NCI-H187 treated with DMSO at 0.1 percent for 48 hours (cell line): ENCODE measurements around the gene TMBIM1.

Experiments
- DNase-seq: peaks from one replicate; lab custom pipeline; 2025; lab: John Stamatoyannopoulos, UW

The TMBIM1 gene

DNA sequence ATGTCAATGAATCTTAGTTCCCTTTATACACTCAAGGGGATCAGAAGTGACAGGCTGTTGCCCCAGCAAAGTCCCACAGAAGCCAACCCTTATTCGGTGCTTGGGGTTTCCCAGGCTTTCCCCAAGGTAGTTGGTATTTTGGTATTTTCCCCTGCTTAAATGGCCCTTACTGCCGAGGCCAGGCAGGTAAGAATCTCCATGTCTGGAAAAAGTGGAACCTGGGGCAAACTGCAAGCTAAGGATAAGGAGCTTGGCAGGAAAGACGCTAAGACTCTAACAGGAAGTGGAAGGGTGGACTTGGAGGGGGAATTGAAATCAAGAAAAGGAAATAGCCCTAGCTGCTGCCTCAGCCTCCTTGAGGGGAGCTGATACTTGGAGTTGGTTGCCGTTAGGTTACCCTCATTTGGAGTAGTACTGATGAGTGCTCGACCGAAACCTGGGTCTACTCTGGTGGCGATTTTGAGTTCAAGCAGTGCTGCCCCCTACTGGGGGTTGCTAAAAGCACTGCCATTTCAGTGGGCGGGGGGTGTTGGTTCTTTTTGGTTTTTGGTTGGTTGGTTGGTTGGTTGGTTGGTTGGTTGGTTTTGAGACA, 34.8 kb downstream of the TMBIM1 start:
- no peak for DNase-seq

GRCh38 chr2:218256612-218257350, 35.5 kb downstream of the TMBIM1 start:
- no peak for DNase-seq

GRCh38 chr2:218255446-218255845, 36.9 kb downstream of the TMBIM1 start:
- no peak for DNase-seq

DNA sequence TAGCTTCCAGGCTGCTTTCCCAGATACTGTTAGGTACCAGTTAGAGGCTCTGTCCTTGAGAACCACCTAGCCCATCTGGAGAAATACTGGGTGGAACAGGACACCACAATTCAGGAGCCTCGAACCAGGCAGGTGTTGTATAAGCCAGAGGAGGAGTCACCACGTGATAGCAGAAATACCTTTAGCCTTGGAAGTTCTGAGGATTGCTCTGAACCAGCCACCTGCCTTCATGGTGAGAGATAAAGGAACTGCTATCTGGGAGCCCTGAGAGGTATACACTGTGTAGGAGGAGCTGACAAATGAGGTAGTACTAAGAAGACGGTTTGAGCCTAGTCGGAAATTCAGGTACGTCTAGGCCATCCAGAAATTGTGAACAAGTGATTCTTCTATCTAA, 39.1 kb downstream of the TMBIM1 start:
- DNase-seq, result no peak

- no peak for DNase-seq
Measured at GRCh38 chr2:218252509-218253231, 39.6 kb downstream of the TMBIM1 start.

GRCh38 chr2:218249691-218250090, 42.6 kb downstream of the TMBIM1 start:
- no peak for DNase-seq

GRCh38 chr2:218245214-218245613, 47.1 kb downstream of the TMBIM1 start:
- DNase-seq, result no peak

GRCh38 chr2:218244665-218245064, 47.6 kb downstream of the TMBIM1 start:
- DNase-seq, result no peak

- DNase-seq, result no peak
Measured at GRCh38 chr2:218244204-218244603, 48.1 kb downstream of the TMBIM1 start.

DNA sequence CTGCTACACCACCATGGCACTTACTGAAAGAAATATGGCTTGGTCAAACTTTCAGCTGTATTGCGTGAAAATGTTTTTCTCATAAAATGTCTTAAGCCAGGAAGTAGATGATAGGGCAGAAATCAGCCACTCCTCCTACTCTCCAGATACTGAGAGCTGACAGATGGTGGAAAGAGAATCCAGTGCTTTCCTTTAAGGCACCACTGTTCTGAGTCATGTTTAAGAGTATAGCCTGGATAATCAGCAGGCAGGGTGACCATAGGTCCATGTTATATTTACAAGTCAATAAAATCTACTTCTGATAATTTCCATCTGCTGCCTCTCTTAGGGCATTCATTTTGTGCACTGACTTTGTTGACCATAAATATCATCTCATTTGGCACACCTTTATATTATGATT, 53.4 kb downstream of the TMBIM1 start:
- DNase-seq, result no peak

GRCh38 chr2:218236829-218237228, 55.5 kb downstream of the TMBIM1 start:
- no peak for DNase-seq

DNA sequence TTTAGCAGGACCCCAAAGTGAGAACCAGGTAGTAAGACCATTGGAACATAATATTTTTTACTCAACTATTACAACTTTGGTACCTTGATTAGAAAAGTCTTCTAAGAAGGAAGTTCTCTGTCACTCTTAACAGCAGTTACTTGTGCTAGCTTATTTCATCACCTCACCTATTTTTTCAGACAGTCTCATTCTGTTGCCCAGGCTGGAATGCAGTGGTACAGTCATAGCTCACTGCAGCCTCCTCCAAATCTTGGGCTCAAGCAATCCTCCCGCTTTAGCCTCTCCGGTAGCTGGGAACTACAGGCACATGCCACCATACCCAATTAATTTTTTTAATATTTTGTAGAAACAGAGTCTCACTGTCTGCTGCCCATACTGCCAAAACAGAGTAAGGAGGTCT, 57.3 kb downstream of the TMBIM1 start:
- no peak for DNase-seq

GRCh38 chr2:218234521-218234920, 57.8 kb downstream of the TMBIM1 start:
- DNase-seq, result no peak

DNA sequence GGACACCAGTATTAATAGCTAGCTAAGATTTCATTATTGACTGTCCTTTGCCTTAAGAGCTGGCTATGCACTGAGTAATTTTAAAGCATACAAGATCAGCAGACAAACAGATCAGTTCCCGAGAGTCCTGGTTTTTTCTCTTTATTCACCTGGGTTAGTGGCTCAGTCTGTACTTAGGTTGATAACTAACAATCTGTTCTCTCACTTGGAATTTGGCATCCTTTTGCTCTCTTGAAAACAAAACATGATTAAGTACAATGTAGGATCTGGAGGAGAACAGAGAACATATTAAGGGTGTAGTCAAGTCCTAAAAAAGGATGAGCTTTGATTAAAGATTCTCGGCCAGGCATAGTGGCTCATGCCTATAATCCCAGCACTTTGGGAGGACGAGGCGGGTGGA, 58.8 kb downstream of the TMBIM1 start:
- no peak for DNase-seq

DNA sequence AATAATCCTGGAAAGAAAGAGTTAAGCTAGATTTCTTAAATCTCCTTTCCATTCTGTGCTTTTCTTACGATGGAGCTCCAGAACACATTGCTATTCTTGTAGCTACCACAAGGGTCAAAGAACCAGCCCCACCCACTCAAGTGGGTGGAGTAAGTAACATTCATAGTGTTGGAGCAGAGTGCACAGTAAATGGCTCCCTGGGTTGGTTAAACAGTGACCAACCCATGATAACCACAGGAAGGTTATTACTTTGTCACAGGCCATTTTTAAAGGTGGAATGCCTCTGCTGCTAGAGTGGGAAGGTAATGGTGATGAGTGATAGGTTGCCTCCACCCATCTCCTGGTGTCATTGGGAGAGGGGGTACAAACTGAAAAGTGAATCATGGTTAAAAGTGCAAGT, 61.4 kb downstream of the TMBIM1 start:
- DNase-seq, result no peak

GRCh38 chr2:218229851-218230250, 62.5 kb downstream of the TMBIM1 start:
- no peak for DNase-seq

DNA sequence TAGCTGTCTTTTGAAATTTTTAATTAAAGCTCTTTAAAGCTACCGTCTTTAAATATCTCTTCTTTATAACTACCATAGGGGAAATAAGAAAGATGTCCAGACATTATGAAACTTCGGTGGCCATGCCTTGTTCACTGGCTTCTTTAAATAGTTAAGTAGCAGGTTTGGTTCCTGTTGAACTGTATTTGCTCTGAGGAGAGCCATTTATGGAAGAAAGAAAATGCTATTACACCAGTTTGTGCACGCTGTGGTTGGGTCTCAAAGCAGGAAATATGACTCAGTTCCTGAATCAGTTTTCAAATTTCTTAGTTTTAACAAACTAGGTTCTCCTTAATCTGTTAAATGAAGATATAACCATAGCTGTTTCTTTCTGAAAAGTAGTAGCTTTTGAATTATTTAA, 63.1 kb downstream of the TMBIM1 start:
- no peak for DNase-seq

DNA sequence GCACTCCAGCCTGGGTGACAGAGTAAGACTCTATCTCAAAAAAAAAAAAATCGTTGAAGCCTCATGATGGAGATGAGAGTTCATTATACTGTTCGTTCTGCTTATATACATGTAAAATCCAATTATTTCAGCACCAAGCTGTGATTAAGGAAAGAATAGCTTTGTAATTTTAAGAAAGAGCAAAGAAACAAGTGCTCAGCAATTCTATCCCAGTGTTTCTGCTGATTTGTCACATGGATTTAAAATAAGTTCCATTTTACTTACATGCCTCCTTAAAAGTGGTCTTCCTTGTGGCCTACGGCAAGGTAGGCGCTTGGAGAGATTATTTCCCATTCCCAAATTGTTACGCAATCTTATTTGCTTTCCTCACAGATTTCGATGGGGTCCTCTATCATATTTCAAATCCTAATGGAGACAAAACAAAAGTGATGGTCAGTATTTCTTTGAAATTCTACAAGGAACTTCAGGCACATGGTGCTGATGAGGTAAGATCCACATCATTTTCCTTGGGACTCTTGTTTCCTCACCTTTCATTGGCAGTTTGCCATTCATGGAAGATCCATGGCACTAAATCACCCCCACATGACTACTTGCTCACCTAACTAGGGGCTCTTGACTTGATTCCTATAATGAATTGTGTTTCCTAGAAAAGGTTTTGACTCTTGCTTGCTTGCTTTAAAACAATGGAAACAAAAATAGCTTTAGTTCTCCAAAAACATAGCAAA, 63.8 kb downstream of the TMBIM1 start:
- no peak for DNase-seq

- DNase-seq, result no peak
Measured at GRCh38 chr2:218226903-218227302, 65.4 kb downstream of the TMBIM1 start.
